Cardiac fibroblast (primary cell): ENCODE measurements around the gene SYTL2.

Source experiments
- DNase-seq, 2 donors: peaks; one replicate each; pipeline versions ENCODE4 v3.0.0 to v3.0.0-alpha.2; 2010; ENCODE audit warnings: low read depth in 2 of 2
- H3K4me3 ChIP-seq, 2 donors: replicated peaks in 1 of 2; 1 replicate in 1 of 2; 2 replicates in 1 of 2; pipeline ENCODE4 v1.5.1; 2011; ENCODE audit warnings: low read depth in 2 of 2, low read length in 2 of 2, mild to moderate bottlenecking in 2 of 2, moderate library complexity in 1 of 2
- CTCF ChIP-seq: IDR thresholded peaks from one replicate; pipeline ENCODE4 v1.5.1; 2011; ENCODE audit warnings: low read depth, mild to moderate bottlenecking, low read length, inconsistent platforms

Gene SYTL2

GRCh38 chr11:85695546-85695945 lies 115.4 kb downstream of the SYTL2 start:
- DNase-seq, result peak in 1 of 2 donors; percentile 33
- H3K4me3 ChIP-seq, result no peak overlapping the region
- TF ChIP-seq CTCF, result no peak

GRCh38 chr11:85694385-85694980 lies 116.5 kb downstream of the SYTL2 start:
- peak; percentile 70 to 78 for DNase-seq
- H3K4me3 ChIP-seq, result no peak overlapping the region
- TF ChIP-seq CTCF, result peak; percentile 56

- peak within 1 kb of the TSS; percentile 48 to 63 for H3K4me3 ChIP-seq
- peak; percentile 97 to 99 for DNase-seq
- TF ChIP-seq CTCF, result no peak
Observed at GRCh38 chr11:85685820-85686459, 125.0 kb downstream of the SYTL2 start, which contains the start of gene CCDC89. CCDC89 (minus strand) TSS chr11:85686195; CDS start chr11:85686130, 65 bp downstream.

GRCh38 chr11:85685125-85685819 lies 125.7 kb downstream of the SYTL2 start:
- TF ChIP-seq CTCF, result no peak
- H3K4me3 ChIP-seq, result peak overlapping the region; percentile 48 to 63
- DNase-seq, result peak; percentile 37 to 65

GRCh38 chr11:85682330-85683305 lies 128.3 kb downstream of the SYTL2 start:
- H3K4me3 ChIP-seq, result peak overlapping the region; percentile 60 to 65
- DNase-seq, result peak; percentile 49 to 68
- no peak for TF ChIP-seq CTCF

GRCh38 chr11:85680897-85681296 lies 130.0 kb downstream of the SYTL2 start:
- no peak overlapping the region for H3K4me3 ChIP-seq
- no peak for TF ChIP-seq CTCF
- DNase-seq, result no peak
